Stimulated activated CD4-positive, alpha-beta T cell treated with anti-CD3 and anti-CD28 coated beads, Interleukin-1b, Interleukin-23, amount 100 ng/mL, for 48 hours (primary cell): ENCODE measurements around the gene VEGFA.
A peak's percentile ranks its signal among the peaks of the same experiment; 100 is the strongest.

Experiments used
- DNase-seq: peaks from one replicate; pipeline ENCODE4 v3.0.0-alpha.2; 2020

The VEGFA gene

GRCh38 chr6:43788301-43788700 lies 18.3 kb downstream of the VEGFA start:
- no peak for DNase-seq

GRCh38 chr6:43789447-43789846 lies 19.4 kb downstream of the VEGFA start:
- no peak for DNase-seq

GRCh38 chr6:43790031-43790430 lies 20.0 kb downstream of the VEGFA start:
- no peak for DNase-seq

- DNase-seq, result no peak
Observed at GRCh38 chr6:43791745-43792422, 21.9 kb downstream of the VEGFA start.

GRCh38 chr6:43793154-43793874 lies 23.3 kb downstream of the VEGFA start:
- DNase-seq, result no peak

GRCh38 chr6:43793875-43794242 lies 23.8 kb downstream of the VEGFA start:
- DNase-seq, result no peak

GRCh38 chr6:43795421-43795820 lies 25.4 kb downstream of the VEGFA start:
- no peak for DNase-seq

GRCh38 chr6:43796168-43796567 lies 26.2 kb downstream of the VEGFA start:
- no peak for DNase-seq

- no peak for DNase-seq
Observed at GRCh38 chr6:43796903-43797890, 27.2 kb downstream of the VEGFA start.

- no peak for DNase-seq
Observed at GRCh38 chr6:43797919-43798318, 27.9 kb downstream of the VEGFA start.

- no peak for DNase-seq
Observed at GRCh38 chr6:43798688-43799444, 28.9 kb downstream of the VEGFA start.

GRCh38 chr6:43799551-43800297 lies 29.7 kb downstream of the VEGFA start:
- no peak for DNase-seq

- no peak for DNase-seq
Observed at GRCh38 chr6:43800298-43800623, 30.2 kb downstream of the VEGFA start.

GRCh38 chr6:43800746-43801494 lies 30.9 kb downstream of the VEGFA start:
- no peak for DNase-seq

GRCh38 chr6:43801495-43802181 lies 31.6 kb downstream of the VEGFA start:
- no peak for DNase-seq

- DNase-seq, result no peak
Observed at GRCh38 chr6:43803055-43803782, 33.2 kb downstream of the VEGFA start.

- DNase-seq, result peak; percentile 16
Observed at GRCh38 chr6:43803783-43804549, 34.0 kb downstream of the VEGFA start.

GRCh38 chr6:43804550-43805223 lies 34.7 kb downstream of the VEGFA start:
- no peak for DNase-seq

- DNase-seq, result no peak
Observed at GRCh38 chr6:43805699-43806042, 35.7 kb downstream of the VEGFA start.
